Measurements from ENCODE around the gene CFAP61.

Gene CFAP61

DNA sequence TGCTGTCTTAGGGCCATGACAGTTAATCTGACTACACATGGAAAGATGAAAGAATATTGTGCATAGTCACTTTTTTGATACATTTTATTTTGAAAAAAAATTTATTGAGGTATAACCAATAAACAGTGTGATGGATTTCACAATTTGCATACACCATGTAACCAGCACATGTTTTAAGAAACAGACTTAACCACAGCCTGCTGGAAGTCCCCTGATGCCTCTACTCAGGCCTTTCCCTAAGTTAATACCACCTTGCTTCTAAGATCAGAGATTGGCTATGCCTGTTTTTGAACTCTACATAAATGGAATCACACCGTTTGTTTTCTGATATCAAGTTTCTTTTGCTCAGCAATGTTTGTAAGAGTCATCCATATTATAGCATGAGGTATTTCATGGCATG, 136.3 kb downstream of the CFAP61 start:
- no peak for DNase-seq

DNA sequence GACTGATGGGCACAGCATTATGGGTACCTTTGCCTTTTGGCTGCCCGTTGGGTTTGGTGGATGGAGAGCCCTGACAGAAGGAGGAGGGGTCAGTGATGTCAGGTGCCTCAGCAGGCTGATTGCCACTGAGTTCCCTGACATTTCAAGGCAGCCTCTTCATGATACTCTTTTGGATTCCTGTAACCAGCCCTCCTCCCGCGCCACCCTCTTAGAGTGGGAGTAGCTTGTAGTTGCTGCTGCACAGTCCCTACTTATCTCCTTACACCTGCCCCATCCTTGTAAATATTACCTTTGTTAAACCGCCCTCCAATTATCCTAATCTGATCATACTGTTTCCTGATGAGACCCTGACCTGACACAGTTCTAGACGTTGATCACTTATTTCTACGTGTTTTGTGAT, 140.0 kb downstream of the CFAP61 start:
- no peak for DNase-seq

GRCh38 chr20:20195021-20195705, 142.8 kb downstream of the CFAP61 start:
- no peak for DNase-seq

DNA sequence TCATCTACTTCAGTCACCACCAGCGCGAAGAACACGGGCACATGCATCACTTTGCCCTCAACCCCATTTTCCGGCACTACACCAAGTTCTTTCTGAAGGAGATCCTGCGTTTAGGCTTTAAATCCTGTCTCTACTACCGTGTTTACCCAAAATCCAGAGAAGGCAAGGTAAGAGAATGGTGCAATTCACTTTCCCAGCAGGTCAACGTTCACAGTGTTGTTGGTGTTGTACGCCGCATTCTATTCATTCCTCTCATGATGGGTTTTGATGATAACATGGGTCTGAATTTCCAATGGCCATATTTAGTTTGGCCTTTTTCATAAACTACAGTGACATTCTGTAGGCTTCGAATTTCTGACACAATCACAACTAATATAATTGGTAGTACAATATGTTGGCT, 144.3 kb downstream of the CFAP61 start:
- DNase-seq = no peak

DNA sequence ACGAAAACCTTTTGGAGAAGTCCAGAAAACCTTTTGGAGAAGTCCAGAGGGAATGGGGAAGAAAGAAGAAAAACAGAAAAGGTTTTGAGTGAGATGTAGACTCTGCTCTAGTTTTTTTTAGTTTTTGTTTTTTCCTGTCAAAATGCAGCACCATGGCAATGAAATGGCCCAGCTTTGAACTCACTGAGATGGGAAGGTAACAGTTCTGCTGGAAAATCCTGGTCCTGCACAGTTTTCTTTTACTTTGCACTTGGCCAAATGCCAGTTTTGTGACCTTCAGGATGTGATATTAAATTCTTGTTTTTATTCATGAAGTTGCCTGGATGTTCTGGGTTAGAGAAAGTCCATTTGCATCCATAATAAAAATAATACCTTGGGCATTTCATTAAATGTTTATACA, 145.7 kb downstream of the CFAP61 start:
- no peak for DNase-seq

GRCh38 chr20:20199361-20200160, 147.2 kb downstream of the CFAP61 start:
- no peak for DNase-seq

GRCh38 chr20:20201124-20201523, 148.8 kb downstream of the CFAP61 start:
- DNase-seq = no peak

DNA sequence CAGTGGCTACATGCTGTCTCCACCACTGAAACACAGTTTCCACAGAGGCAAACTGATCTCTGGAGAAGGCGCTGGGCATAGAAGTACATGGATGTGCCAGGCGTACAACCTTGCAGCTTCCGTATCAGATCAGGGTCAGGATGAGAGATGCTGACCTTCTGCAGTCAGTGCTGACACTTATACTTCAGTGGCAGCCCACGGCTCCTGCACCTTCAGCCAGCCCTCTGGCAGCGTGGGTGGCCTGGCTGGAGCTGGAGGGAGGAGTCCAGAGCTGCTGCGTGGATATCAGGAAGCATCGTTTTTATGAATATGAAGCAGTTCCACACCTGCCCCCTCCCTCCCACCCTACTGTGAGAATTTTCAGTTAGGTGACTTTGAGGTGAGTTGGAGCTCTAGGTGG, 149.3 kb downstream of the CFAP61 start:
- no peak for DNase-seq

- no peak for DNase-seq
These were observed 150.4 kb downstream of the CFAP61 start for GRCh38 chr20:20202768-20203167.

DNA sequence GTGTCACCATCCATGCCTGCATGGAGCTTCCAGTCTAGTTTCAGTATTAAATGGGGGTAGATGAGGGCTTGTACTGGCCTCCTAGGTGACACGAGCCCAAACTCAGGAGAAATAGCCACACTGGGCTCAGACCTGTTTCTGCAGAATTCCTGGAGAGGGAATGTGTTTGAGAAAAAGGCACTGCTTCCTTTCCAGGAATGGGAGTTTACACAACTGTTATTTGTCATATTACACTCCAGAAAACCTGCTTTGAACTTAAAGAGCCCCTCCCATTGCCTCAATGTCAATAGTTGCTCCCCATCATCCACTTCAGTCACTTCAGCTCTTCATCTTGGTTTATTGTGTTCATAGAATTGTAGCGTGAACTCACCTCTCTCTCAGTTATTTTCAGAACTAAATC, 151.5 kb downstream of the CFAP61 start:
- DNase-seq = no peak

- no peak for DNase-seq
These were observed 151.9 kb downstream of the CFAP61 start for GRCh38 chr20:20204256-20204655.

DNA sequence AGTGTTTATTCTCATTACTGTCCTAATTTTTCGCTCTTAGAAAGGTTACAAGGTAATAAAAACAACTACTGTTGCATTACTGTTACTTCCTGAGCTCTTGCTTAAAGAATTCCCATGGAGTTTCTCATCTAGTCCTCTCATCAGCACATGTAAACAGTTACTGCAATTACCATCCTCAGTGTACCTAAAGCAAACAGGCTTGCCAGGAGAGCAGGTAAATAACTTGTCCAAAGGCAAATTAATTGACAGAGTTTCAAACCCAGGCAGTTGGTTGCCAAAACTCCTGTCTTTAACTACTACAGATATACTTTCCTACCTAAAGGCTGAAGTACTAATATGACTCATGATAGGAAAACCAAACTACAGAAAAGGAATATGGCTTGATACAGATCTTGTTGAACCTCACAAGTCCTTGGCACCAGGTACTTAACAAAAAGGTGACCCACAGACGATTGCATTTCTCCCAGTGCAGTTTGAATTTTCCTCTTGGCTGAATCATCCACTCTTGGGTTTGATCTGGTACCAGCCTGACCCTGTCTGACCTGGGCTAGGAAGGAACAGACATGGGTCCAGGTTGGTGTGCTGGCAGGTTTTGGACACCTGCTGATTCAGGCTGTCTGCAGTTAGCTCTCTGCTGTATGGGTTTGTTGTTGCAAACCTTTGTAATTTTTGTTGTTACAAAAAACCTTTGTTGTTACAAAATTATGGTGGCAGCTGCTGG, 153.0 kb downstream of the CFAP61 start:
- DNase-seq = no peak

DNA sequence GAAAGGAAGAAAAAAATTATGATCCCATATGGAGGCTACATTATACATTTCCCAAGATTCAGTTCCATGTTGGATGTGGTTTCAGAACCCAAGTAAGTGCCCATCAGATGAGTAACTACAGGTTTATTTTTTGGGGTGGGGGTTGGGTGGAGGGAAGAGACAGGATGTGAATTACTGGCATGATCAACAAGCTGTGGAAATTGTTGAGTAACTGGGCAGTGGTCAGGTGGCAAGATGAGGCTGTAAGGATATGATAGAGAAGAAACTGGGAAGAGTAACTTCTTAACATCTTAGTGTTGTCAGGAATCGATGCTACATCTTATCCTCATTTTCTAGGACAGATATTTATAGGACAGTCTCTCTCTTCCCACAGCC, 153.5 kb downstream of the CFAP61 start:
- DNase-seq = no peak

- DNase-seq = no peak
These were observed 154.5 kb downstream of the CFAP61 start for GRCh38 chr20:20206788-20207187.

- DNase-seq = no peak
These were observed 155.0 kb downstream of the CFAP61 start for GRCh38 chr20:20207291-20207690.

DNA sequence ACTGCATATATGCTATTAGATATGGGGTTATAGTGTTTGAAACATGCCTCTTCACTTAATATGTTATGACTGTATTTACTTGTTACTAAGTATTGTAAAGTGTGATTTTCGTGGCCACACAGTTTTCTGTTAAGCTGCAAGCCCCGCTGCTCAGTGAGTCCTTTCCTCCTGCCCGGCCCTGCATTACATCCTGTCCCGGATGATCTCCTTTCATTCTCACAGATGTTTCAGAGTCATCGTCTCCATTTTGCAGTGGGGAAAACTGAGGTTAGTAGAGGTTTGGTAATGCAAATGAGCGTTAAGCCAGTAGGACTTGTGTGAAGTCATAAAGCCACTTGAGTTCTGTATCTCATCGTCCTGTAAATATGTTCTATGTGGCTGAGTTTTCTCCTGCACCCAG, 155.5 kb downstream of the CFAP61 start:
- no peak for DNase-seq

DNA sequence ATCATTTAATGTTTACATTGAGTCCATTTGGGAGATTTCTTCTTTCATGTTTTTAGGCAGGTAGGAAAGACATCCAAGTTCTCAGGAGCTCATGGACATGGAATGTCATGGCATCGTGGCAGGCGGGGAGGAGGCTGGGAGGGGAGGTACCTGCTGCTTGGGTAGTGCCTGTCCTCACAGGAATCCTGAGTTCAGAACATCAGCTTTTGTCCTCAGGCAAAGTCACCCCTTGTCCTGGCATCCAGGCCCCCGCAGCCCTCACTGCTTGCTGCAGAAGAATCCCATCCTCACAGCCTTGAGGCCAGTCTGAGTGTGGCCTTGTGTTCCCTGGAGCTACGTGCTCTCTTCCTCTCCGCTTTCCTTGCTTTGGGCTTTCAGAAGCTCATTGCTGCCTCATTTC, 157.4 kb downstream of the CFAP61 start:
- DNase-seq = no peak

- DNase-seq = no peak
These were observed 158.0 kb downstream of the CFAP61 start for GRCh38 chr20:20210327-20210726.

GRCh38 chr20:20210943-20211273, 158.6 kb downstream of the CFAP61 start:
- no peak for DNase-seq

DNA sequence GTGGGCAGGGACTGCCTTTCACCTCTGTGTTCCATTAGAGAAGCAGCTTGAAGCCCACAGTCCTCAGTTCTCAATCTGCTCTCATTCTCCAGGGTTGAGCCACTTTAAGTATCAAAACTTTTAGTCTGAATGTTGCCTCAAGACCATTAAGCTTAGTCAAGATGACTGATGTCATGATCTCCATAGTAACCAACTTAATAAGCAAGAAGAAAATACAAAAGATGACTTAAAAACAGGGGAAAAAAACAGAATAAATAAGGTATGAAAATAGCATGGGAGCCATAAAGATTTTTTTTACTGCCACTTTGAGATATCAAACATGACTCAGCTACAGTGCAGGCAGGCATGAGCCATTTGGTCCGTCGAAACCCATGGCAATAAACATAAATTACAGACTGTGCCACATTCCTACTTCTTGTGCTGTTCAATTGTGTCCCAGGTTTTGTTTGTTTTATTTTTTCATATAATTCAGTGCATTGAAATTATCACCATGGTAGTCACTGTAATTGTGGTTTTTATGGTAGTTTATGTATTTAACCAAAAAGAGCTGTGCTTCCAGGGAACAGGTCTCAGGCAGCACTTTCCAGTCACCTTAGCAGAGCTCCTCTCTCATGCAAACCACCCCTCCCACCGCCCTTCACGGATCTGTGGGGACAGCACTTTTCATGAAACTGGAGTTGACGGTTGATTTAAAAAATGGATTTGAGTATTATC, 159.1 kb downstream of the CFAP61 start:
- no peak for DNase-seq

DNA sequence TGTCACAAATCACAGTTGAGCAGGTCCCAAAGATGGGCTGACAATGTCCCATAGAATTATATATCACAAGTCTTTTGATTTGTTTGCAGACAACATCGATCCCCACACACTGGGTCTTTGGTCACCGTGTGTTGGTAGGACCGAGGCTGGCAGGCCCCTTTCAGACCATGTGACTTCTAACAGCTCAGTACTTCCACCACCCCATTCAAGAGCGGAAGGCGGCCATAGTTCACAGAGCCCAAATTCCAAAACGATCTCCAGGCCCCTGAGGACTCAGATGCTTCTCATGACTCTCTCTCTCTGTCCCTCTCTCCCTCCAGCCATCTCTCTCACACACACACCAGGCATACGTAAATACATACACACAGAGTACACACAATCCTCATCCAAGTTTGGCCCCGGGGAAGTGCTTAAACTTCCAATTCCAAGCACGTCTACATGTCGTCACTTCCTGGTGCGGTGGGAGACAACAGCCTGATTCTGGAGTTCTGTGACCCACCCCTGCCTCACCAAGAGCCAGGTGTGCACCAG, 159.7 kb downstream of the CFAP61 start:
- no peak for DNase-seq

- no peak for DNase-seq
These were observed 160.4 kb downstream of the CFAP61 start for GRCh38 chr20:20212675-20213096.

GRCh38 chr20:20213526-20214121, 161.3 kb downstream of the CFAP61 start:
- no peak for DNase-seq

Data from right forelimb (tissue), 1 donor.